ENCODE data around the gene APOBEC4. TPM values are rescaled to one million over a fixed set of nuclear protein-coding genes. Genes with fewer than 3 reads are reported as not detected.

The APOBEC4 gene
- total RNA-seq, 1 experiment from 2014 or later, result not detected

DNA sequence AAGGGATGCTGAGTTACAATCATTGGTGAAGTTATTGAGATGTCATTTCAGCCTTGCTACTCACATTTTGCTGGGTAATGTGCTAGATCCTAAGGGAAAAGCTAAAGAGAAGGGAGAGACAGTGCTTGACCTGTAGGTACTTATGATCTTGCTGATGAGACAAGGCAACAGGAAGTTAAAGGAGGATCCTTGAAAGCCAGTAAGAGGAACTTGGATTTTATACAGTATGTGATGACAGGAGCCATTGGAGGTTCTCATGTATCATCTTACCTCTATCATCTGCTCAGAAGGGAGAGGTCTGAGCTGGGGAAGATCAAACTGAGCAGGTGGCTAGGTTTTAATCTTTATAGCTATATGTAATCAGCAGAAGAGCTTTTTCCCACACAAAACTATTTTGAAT lies 6.3 kb downstream of the APOBEC4 start:
- Histone ChIP-seq H3K27me3 (ENCODE audit: low read length) (no peaks in the 10 kb centered on the region), H3K79me2 (ENCODE audit: low read length) (no peaks in the 10 kb centered on the region), H2AFZ (ENCODE audit: low read length) (no peak overlapping the region)

DNA sequence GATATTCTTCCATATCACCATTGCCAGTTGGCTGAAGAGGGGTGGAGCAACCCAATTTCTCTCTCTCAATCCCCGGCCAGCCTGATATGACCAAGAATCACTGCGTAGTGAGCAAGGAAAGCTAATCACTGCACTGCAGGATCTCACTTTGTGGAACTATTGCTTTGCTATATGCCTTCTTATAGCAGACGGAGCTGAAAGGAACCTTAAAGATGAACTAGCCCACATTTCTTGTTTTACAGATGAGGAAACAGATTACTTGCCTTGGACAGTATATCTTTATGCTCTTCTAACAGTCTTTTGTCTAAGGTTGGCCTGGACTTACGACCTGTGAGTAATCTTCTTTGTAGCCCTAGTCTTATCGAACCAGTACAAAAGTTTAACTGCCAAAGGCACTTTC lies 7.6 kb downstream of the APOBEC4 start:
- H3K4me2 ChIP-seq (ENCODE audit: low read depth, low read length, poor library complexity, severe bottlenecking), result no peak overlapping the region
- H3K36me3 ChIP-seq (ENCODE audit: insufficient read depth, low read length), result no peaks in the 10 kb centered on the region
- H2AFZ ChIP-seq (ENCODE audit: low read length), result no peak overlapping the region
- no peaks in the 10 kb centered on the region for H3K9me2 ChIP-seq (replicated peaks; ENCODE audit: insufficient read depth, low read length)
- no peak overlapping the region for H3K27ac ChIP-seq (ENCODE audit: low read length)
- H3K9ac ChIP-seq (ENCODE audit: low read length), result no peak overlapping the region
- no peaks in the 10 kb centered on the region for H3K27me3 ChIP-seq (ENCODE audit: low read length)
- H3K4me3 ChIP-seq (ENCODE audit: low read length), result no peak overlapping the region
- H3K9me3 ChIP-seq (ENCODE audit: low read length), result no peaks in the 10 kb centered on the region
- H3K4me1 ChIP-seq (ENCODE audit: low read length), result peaks cover 3% of the 10 kb centered on the region; the same call in 1 of the 2 replicates
- no peaks in the 10 kb centered on the region for H3K79me2 ChIP-seq (ENCODE audit: low read length)
- no peaks in the 10 kb centered on the region for H4K20me1 ChIP-seq (ENCODE audit: insufficient read depth, low read depth, low read length)
- DNase-seq, result no peak

More for the DNA sequence above, 6.3 kb downstream of the APOBEC4 start:
- Histone ChIP-seq H3K36me3 (ENCODE audit: insufficient read depth, low read length) (no peaks in the 10 kb centered on the region), H4K20me1 (ENCODE audit: insufficient read depth, low read depth, low read length) (no peaks in the 10 kb centered on the region), H3K4me3 (ENCODE audit: low read length) (no peak overlapping the region), H3K9ac (ENCODE audit: low read length) (no peak overlapping the region), H3K4me2 (ENCODE audit: low read depth, low read length, poor library complexity, severe bottlenecking) (no peak overlapping the region), H3K27ac (ENCODE audit: low read length) (no peak overlapping the region), H3K4me1 (ENCODE audit: low read length) (peaks cover 3% of the 10 kb centered on the region; the same call in 1 of the 2 replicates), H3K9me2 (replicated peaks; ENCODE audit: insufficient read depth, low read length) (no peaks in the 10 kb centered on the region), H3K9me3 (ENCODE audit: low read length) (no peaks in the 10 kb centered on the region)
- DNase-seq, result no peak

DNA sequence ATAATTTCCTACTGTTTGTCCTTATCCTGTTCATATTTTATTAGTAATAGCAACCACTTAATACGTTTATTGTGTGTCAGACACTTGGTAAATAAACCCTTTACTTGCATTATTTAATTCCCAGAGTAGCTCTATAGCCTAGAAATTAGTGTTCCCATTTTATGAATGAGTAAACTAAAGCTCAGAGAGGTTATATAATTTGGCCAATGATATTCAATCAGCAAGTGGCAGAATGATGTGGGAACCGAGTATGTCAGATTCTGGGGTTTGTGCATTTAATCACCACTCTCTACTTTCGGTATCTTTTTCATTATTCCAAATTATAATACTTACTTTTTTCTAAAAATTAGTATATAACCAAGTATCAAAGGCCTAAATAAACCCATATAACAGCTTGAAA lies 10.9 kb downstream of the APOBEC4 start:
- Histone ChIP-seq H4K20me1 (ENCODE audit: insufficient read depth, low read depth, low read length) (no peaks in the 10 kb centered on the region), H3K27me3 (ENCODE audit: low read length) (no peaks in the 10 kb centered on the region), H3K9me2 (replicated peaks; ENCODE audit: insufficient read depth, low read length) (no peaks in the 10 kb centered on the region), H3K9me3 (ENCODE audit: low read length) (no peaks in the 10 kb centered on the region), H3K4me2 (ENCODE audit: low read depth, low read length, poor library complexity, severe bottlenecking) (no peak overlapping the region), H2AFZ (ENCODE audit: low read length) (no peak overlapping the region), H3K9ac (ENCODE audit: low read length) (no peak overlapping the region), H3K4me3 (ENCODE audit: low read length) (no peak overlapping the region), H3K36me3 (ENCODE audit: insufficient read depth, low read length) (no peaks in the 10 kb centered on the region), H3K4me1 (ENCODE audit: low read length) (peaks cover 3% of the 10 kb centered on the region; the same call in 1 of the 2 replicates), H3K27ac (ENCODE audit: low read length) (no peak overlapping the region), H3K79me2 (ENCODE audit: low read length) (no peaks in the 10 kb centered on the region)
- no peak for DNase-seq

DNA sequence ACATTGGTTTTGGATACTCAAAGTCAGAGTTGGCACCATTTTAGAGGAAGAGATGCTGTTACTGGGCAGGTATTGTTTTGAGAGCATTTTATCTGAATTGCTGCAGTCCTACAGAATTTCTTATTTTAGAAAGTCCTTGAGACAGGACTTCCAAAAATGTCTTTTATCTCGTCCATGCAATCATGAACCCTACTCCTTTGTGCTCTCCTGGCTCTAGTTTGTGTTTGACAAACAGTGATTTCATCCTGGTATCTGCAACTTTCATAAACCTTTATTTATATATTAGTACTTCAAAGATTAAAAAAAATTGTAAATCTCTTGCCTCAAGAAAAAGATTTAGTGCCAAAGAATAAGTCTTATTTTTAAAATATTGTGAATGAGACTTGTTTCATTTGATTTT lies 12.9 kb downstream of the APOBEC4 start:
- H4K20me1 ChIP-seq (ENCODE audit: insufficient read depth, low read depth, low read length), result no peaks in the 10 kb centered on the region
- H3K36me3 ChIP-seq (ENCODE audit: insufficient read depth, low read length), result no peaks in the 10 kb centered on the region
- H3K4me1 ChIP-seq (ENCODE audit: low read length), result peaks cover 9% of the 10 kb centered on the region
- H3K4me2 ChIP-seq (ENCODE audit: low read depth, low read length, poor library complexity, severe bottlenecking), result no peak overlapping the region
- no peaks in the 10 kb centered on the region for H3K9me2 ChIP-seq (replicated peaks; ENCODE audit: insufficient read depth, low read length)
- H3K9me3 ChIP-seq (ENCODE audit: low read length), result no peaks in the 10 kb centered on the region
- H3K9ac ChIP-seq (ENCODE audit: low read length), result no peak overlapping the region
- no peak overlapping the region for H3K27ac ChIP-seq (ENCODE audit: low read length)
- H3K79me2 ChIP-seq (ENCODE audit: low read length), result peaks cover 3% of the 10 kb centered on the region
- H3K27me3 ChIP-seq (ENCODE audit: low read length), result no peaks in the 10 kb centered on the region
- no peak overlapping the region for H3K4me3 ChIP-seq (ENCODE audit: low read length)
- H2AFZ ChIP-seq (ENCODE audit: low read length), result no peak overlapping the region
- no peak for DNase-seq

DNA sequence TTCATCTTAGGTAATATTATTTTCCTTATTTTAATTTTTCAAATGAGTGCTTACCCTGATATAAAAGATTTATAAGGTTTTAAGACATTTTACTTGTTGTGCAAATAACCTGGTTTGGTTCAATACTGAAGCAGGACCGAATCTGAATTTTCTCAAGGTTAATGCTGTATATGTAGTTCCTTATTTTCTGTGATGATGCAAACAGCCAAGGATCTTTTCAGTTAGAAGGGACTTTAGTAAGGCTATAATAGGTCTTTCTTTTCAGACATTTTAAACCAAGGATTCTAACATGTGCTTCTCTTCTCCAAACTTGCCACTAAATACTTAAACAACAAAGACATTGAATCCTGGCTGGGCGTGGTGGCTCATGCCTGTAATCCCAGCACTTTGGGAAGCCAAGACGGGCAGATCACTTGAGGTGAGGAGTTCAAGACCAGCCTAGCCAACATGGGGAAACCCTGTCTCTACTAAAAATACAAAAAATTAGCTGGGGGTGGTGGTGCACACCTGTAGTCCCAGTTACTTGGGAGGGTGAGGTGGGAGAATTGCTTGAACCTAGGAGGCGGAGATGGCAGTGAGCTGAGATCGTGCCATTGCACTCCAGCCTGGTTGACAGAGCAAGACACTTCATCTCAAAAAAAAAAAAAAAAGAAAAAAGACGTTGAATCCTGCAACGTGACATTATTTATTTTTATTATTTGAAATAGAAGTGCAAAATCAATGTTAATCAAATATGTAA lies 14.3 kb downstream of the APOBEC4 start:
- Histone ChIP-seq H3K79me2 (ENCODE audit: low read length) (peaks cover 16% of the 10 kb centered on the region), H3K27ac (ENCODE audit: low read length) (no peak overlapping the region), H3K9me3 (ENCODE audit: low read length) (no peaks in the 10 kb centered on the region), H4K20me1 (ENCODE audit: insufficient read depth, low read depth, low read length) (peaks cover 5% of the 10 kb centered on the region; the same call in 1 of the 2 replicates), H2AFZ (ENCODE audit: low read length) (no peak overlapping the region), H3K9ac (ENCODE audit: low read length) (no peak overlapping the region), H3K4me2 (ENCODE audit: low read depth, low read length, poor library complexity, severe bottlenecking) (no peak overlapping the region), H3K27me3 (ENCODE audit: low read length) (no peaks in the 10 kb centered on the region), H3K4me3 (ENCODE audit: low read length) (no peak overlapping the region), H3K9me2 (replicated peaks; ENCODE audit: insufficient read depth, low read length) (no peaks in the 10 kb centered on the region), H3K4me1 (ENCODE audit: low read length) (peaks cover 14% of the 10 kb centered on the region), H3K36me3 (ENCODE audit: insufficient read depth, low read length) (no peaks in the 10 kb centered on the region)
- no peak for DNase-seq

DNA sequence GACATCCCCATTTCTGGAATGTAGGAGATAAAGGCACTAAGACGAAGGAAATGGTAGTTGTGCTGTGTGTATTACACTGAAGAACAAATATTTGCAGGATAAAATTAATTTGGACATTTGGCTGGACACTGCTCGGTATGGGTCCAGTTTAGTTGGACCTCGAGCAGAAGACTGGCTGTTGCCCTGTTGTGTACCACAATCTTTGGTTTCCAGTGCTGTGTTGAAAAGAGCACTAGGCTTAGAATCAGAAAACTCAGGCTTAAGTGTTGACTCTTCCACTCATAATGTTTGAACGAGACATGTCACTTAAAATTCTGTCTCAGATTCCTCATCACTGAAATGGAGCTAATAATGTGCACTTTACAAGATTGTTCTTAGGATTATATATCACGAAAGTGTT lies 16.3 kb downstream of the APOBEC4 start:
- no peak for DNase-seq
- peaks cover 35% of the 10 kb centered on the region for H3K4me1 ChIP-seq (ENCODE audit: low read length)
- no peaks in the 10 kb centered on the region for H3K9me2 ChIP-seq (replicated peaks; ENCODE audit: insufficient read depth, low read length)
- H3K36me3 ChIP-seq (ENCODE audit: insufficient read depth, low read length), result peaks cover 15% of the 10 kb centered on the region; the same call in 1 of the 2 replicates
- H3K27ac ChIP-seq (ENCODE audit: low read length), result no peak overlapping the region
- peaks cover 37% of the 10 kb centered on the region for H3K79me2 ChIP-seq (ENCODE audit: low read length)
- H3K9me3 ChIP-seq (ENCODE audit: low read length), result no peaks in the 10 kb centered on the region
- H3K4me2 ChIP-seq (ENCODE audit: low read depth, low read length, poor library complexity, severe bottlenecking), result peak overlapping the region; percentile 78
- H3K9ac ChIP-seq (ENCODE audit: low read length), result no peak overlapping the region
- no peaks in the 10 kb centered on the region for H3K27me3 ChIP-seq (ENCODE audit: low read length)
- no peak overlapping the region for H2AFZ ChIP-seq (ENCODE audit: low read length)
- H3K4me3 ChIP-seq (ENCODE audit: low read length), result peak overlapping the region; percentile 86; the same call in 1 of the 2 replicates
- peaks cover 19% of the 10 kb centered on the region for H4K20me1 ChIP-seq (ENCODE audit: insufficient read depth, low read depth, low read length)

DNA sequence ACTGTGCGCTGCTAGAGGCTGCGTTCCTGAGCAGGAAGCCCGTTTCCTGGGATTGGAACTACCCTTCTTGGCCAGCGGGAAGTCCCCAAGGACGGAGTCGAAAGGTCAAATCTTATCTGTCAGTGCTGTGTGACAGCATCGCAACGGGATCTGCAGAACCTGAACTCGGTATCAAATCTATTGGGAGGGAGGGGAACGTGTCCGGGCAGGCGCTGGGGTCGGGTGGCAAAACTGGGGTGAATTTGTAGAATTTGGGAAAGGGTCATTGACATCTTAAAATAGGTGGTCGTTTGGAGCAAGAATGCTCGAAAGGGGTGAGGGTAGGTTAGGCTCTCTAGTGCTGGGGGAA lies 16.8 kb downstream of the APOBEC4 start:
- Histone ChIP-seq H3K9me3 (ENCODE audit: low read length) (no peaks in the 10 kb centered on the region), H3K9me2 (replicated peaks; ENCODE audit: insufficient read depth, low read length) (no peaks in the 10 kb centered on the region), H4K20me1 (ENCODE audit: insufficient read depth, low read depth, low read length) (peaks cover 20% of the 10 kb centered on the region), H3K36me3 (ENCODE audit: insufficient read depth, low read length) (peaks cover 17% of the 10 kb centered on the region; the same call in 1 of the 2 replicates), H3K27me3 (ENCODE audit: low read length) (no peaks in the 10 kb centered on the region), H3K4me2 (ENCODE audit: low read depth, low read length, poor library complexity, severe bottlenecking) (peak overlapping the region; percentile 78), H3K79me2 (ENCODE audit: low read length) (peaks cover 39% of the 10 kb centered on the region), H3K27ac (ENCODE audit: low read length) (no peak overlapping the region), H2AFZ (ENCODE audit: low read length) (peak overlapping the region; percentile 95), H3K9ac (ENCODE audit: low read length) (peak overlapping the region; percentile 67), H3K4me3 (ENCODE audit: low read length) (peak overlapping the region; percentile 86), H3K4me1 (ENCODE audit: low read length) (peaks cover 36% of the 10 kb centered on the region)
- no peak for DNase-seq

DNA sequence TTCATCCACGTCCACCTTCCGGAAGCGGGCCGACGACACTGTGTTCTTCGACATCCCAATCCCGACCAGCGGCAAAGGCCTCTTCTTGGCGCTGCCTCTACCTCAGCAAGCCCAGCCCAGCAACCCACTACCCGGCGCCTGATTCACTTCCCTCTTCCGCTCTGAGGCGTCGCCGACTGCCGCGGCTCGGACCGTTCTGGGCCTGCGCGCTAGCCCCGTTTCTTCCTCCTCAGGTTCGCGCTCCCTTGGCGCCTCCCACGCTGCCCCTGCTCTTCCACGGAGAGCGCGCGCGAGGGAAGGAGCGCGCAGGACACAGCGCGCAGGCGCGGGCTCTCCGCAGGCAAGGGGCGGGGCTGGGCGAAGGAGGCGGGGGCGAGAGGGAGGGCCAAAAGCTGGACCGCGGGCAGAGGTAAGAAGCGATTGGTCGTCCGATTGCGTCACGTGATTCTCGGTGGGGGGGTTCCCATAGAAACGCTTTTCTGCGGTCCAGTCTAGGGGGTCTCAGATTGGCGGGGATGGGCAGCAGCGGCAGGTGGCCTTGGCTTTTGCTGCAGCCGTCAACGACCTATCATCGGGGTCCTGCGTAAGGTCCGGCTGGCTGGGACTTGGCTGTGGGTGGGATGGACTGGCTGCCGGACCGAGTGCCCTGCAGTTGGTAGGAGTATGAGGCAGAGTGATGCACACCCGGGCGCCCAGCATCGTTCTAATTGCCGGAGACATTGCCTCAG lies 17.3 kb downstream of the APOBEC4 start, which contains the start of gene ARPC5:
Gene ARPC5 (minus strand): TSS at position 178 of the 728 bp plus-strand sequence. CDS start 124 bp downstream, at position 54.
- Histone ChIP-seq H3K4me1 (ENCODE audit: low read length) (peaks cover 36% of the 10 kb centered on the region), H3K27ac (ENCODE audit: low read length) (peak within 1 kb of the TSS; percentile 91), H3K9me2 (replicated peaks; ENCODE audit: insufficient read depth, low read length) (no peaks in the 10 kb centered on the region), H3K4me2 (ENCODE audit: low read depth, low read length, poor library complexity, severe bottlenecking) (peak within 1 kb of the TSS; percentile 78), H3K9ac (ENCODE audit: low read length) (peak within 1 kb of the TSS; percentile 93), H3K9me3 (ENCODE audit: low read length) (no peaks in the 10 kb centered on the region), H3K79me2 (ENCODE audit: low read length) (peaks cover 43% of the 10 kb centered on the region), H2AFZ (ENCODE audit: low read length) (peak within 1 kb of the TSS; percentile 95), H3K36me3 (ENCODE audit: insufficient read depth, low read length) (peaks cover 21% of the 10 kb centered on the region; the same call in 1 of the 2 replicates), H3K27me3 (ENCODE audit: low read length) (no peaks in the 10 kb centered on the region), H4K20me1 (ENCODE audit: insufficient read depth, low read depth, low read length) (peaks cover 20% of the 10 kb centered on the region), H3K4me3 (ENCODE audit: low read length) (peak within 1 kb of the TSS; percentile 86)
- peak; percentile 99 for DNase-seq
